Immature natural killer cell (primary cell): ENCODE data around the gene NFIA. TPM values are rescaled to one million over a fixed set of nuclear protein-coding genes. Genes with fewer than 3 reads are reported as not detected.

Source experiments
- DNase-seq, 3 donors: peaks; one replicate each; pipeline ENCODE4 v3.0.0; 2022; ENCODE audit warnings: mixed read lengths in 1 of 3
- H3K27ac Mint-ChIP-seq, 6 donors: one replicate each; pipeline ENCODE4 v1.8.0; 2020; ENCODE audit warnings: mixed read lengths in 6 of 6, mild to moderate bottlenecking in 5 of 6, inconsistent platforms in 4 of 6, moderate library complexity in 3 of 6
- H3K27me3 Mint-ChIP-seq, 3 donors: one replicate each; pipeline ENCODE4 v1.8.0; 2020 to 2021; ENCODE audit warnings: low read depth in 3 of 3, mild to moderate bottlenecking in 3 of 3, mixed read lengths in 3 of 3, moderate library complexity in 3 of 3, inconsistent platforms in 1 of 3
- H3K36me3 Mint-ChIP-seq, 3 donors: one replicate each; pipeline ENCODE4 v1.8.0; 2020; ENCODE audit warnings: mixed read lengths in 3 of 3, inconsistent platforms in 2 of 3, mild to moderate bottlenecking in 2 of 3
- H3K4me1 Mint-ChIP-seq, 2 donors: one replicate each; pipeline ENCODE4 v1.8.0; 2020; ENCODE audit warnings: inconsistent platforms in 2 of 2, mild to moderate bottlenecking in 2 of 2, mixed read lengths in 2 of 2, moderate library complexity in 1 of 2
- H3K4me3 Mint-ChIP-seq, 5 donors: one replicate each; pipeline ENCODE4 v1.8.0; 2020; ENCODE audit warnings: mild to moderate bottlenecking in 5 of 5, mixed read lengths in 5 of 5, inconsistent platforms in 3 of 5, moderate library complexity in 3 of 5
- H3K9me3 Mint-ChIP-seq, 6 donors: one replicate each; pipeline ENCODE4 v1.8.0; 2020; ENCODE audit warnings: mild to moderate bottlenecking in 6 of 6, mixed read lengths in 6 of 6, inconsistent platforms in 4 of 6, moderate library complexity in 3 of 6
- polyA plus RNA-seq, 3 donors: library from polyadenylated mRNA; unstranded; fragments of 300-500 nt; fragmentation: Illumina TruSeq; gene quantifications; one replicate each; pipeline ENCODE4 v1.2.3, GENCODE V29; 2021

NFIA gene
- polyA plus RNA-seq, 3 donors from 2014 or later: 1.7 to 11.5 (median 3.9) TPM

- no peaks in the 10 kb centered on the region for H3K4me1 Mint-ChIP-seq
- H3K4me3 Mint-ChIP-seq: no peak overlapping the region
- H3K27me3 Mint-ChIP-seq: peaks cover under 1 to 5% (median 5%) of the 10 kb centered on the region in 3 donors
- no peak for DNase-seq
- H3K9me3 Mint-ChIP-seq: no peaks in the 10 kb centered on the region
- H3K27ac Mint-ChIP-seq: no peak overlapping the region
- no peaks in the 10 kb centered on the region for H3K36me3 Mint-ChIP-seq
Measured at GRCh38 chr1:61327436-61327835, 245.1 kb downstream of the NFIA start.

DNA sequence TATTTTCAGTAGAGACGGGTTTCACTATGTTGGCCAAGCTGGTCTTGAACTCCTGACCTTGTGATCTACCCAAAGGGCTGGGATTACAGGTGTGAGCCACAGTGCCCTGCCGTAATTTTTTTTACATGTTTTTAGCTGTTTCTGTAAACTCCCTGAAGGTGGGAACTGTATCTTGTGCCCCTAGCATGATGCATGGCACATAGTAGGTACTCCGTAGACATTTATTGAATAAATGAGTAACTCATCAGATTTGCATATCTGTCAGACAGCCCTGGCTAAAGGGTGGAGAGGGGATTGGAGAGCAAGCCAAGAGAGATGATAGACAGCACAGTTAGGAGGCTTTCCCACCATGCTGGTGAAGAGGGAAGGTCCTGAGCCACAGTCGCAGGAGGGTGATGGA is 247.2 kb downstream of the NFIA start:
- Mint-ChIP-seq H3K36me3 (no peaks in the 10 kb centered on the region), H3K4me1 (no peaks in the 10 kb centered on the region), H3K27ac (no peak overlapping the region), H3K9me3 (no peaks in the 10 kb centered on the region), H3K4me3 (no peak overlapping the region), H3K27me3 (peaks cover 2 to 5% (median 5%) of the 10 kb centered on the region in 3 donors)
- DNase-seq: no peak

GRCh38 chr1:61330018-61330417 is 247.7 kb downstream of the NFIA start:
- no peak for DNase-seq
- Mint-ChIP-seq H3K4me3 (no peak overlapping the region), H3K9me3 (no peaks in the 10 kb centered on the region), H3K36me3 (no peaks in the 10 kb centered on the region), H3K4me1 (no peaks in the 10 kb centered on the region), H3K27me3 (peaks cover 2 to 5% (median 5%) of the 10 kb centered on the region in 3 donors), H3K27ac (no peak overlapping the region)

DNA sequence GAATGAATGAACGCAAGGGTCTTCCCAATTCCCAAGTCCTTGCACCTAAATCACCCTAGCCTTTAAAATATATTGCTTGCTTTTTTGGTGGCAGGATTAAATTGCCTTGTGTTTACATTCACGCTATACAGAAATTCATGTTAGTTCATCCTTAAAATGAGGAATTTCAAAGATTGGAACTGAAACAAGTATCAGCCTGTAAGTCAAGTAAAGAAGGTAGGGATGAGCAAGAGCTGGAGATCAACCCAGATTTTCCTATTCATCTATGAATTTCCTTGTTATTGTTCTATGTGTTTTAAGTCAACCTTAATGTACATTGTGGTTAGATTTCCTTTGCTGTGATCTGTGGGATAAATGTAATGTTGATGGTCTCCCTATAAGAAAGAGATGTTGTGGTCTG is 248.2 kb downstream of the NFIA start:
- DNase-seq: no peak
- H3K4me3 Mint-ChIP-seq: no peak overlapping the region
- no peaks in the 10 kb centered on the region for H3K36me3 Mint-ChIP-seq
- H3K27me3 Mint-ChIP-seq: peaks cover 2 to 5% (median 2%) of the 10 kb centered on the region in 3 donors
- no peaks in the 10 kb centered on the region for H3K9me3 Mint-ChIP-seq
- H3K27ac Mint-ChIP-seq: no peak overlapping the region
- no peaks in the 10 kb centered on the region for H3K4me1 Mint-ChIP-seq

- H3K4me1 Mint-ChIP-seq: peaks cover under 1 to 5% of the 10 kb centered on the region in 2 donors
- no peak for DNase-seq
- no peak overlapping the region for H3K4me3 Mint-ChIP-seq
- no peaks in the 10 kb centered on the region for H3K9me3 Mint-ChIP-seq
- no peaks in the 10 kb centered on the region for H3K36me3 Mint-ChIP-seq
- no peak overlapping the region for H3K27ac Mint-ChIP-seq
- H3K27me3 Mint-ChIP-seq: peaks cover 2 to 5% (median 2%) of the 10 kb centered on the region in 3 donors
Measured at GRCh38 chr1:61332196-61332753, 249.9 kb downstream of the NFIA start.

DNA sequence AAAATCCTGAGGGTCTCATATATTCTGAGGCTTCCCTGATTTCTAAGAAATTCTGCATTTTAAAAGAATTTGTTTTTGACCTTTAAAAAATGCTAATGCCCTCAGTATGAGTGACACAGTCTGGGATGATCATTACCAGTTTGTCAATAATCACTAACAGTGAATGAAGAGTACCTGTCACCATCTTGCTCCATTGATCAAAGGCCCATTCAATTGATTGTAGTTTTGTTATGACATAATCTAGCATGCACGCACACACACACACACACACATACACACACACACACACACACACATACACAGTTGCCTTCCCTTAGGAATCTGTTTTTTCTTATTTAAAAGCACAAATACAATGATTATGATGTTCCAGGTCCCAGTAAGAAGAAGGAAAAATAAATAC is 250.4 kb downstream of the NFIA start:
- Mint-ChIP-seq H3K4me3 (no peak overlapping the region), H3K27me3 (peaks cover 2 to 5% (median 2%) of the 10 kb centered on the region in 3 donors), H3K36me3 (no peaks in the 10 kb centered on the region), H3K4me1 (peaks cover 6 to 10% of the 10 kb centered on the region in 2 donors), H3K9me3 (no peaks in the 10 kb centered on the region), H3K27ac (no peak overlapping the region)
- no peak for DNase-seq

- no peak overlapping the region for H3K27ac Mint-ChIP-seq
- no peaks in the 10 kb centered on the region for H3K36me3 Mint-ChIP-seq
- no peaks in the 10 kb centered on the region for H3K9me3 Mint-ChIP-seq
- no peak overlapping the region for H3K4me3 Mint-ChIP-seq
- no peak for DNase-seq
- peaks cover 21 to 25% of the 10 kb centered on the region in 2 donors for H3K4me1 Mint-ChIP-seq
- peaks cover 0 to 6% (median 4%) of the 10 kb centered on the region in 3 donors for H3K27me3 Mint-ChIP-seq
Measured at GRCh38 chr1:61334718-61335589, 252.6 kb downstream of the NFIA start.

- Mint-ChIP-seq H3K27me3 (peaks cover 0 to 13% (median 9%) of the 10 kb centered on the region in 3 donors), H3K9me3 (no peaks in the 10 kb centered on the region), H3K36me3 (no peaks in the 10 kb centered on the region), H3K4me3 (peak overlapping the region in 3 of 5 donors; percentile 6 to 8 (median 7)), H3K27ac (no peak overlapping the region), H3K4me1 (peaks cover 21 to 31% of the 10 kb centered on the region in 2 donors)
- DNase-seq: no peak
Measured at GRCh38 chr1:61337037-61337436, 254.7 kb downstream of the NFIA start.

DNA sequence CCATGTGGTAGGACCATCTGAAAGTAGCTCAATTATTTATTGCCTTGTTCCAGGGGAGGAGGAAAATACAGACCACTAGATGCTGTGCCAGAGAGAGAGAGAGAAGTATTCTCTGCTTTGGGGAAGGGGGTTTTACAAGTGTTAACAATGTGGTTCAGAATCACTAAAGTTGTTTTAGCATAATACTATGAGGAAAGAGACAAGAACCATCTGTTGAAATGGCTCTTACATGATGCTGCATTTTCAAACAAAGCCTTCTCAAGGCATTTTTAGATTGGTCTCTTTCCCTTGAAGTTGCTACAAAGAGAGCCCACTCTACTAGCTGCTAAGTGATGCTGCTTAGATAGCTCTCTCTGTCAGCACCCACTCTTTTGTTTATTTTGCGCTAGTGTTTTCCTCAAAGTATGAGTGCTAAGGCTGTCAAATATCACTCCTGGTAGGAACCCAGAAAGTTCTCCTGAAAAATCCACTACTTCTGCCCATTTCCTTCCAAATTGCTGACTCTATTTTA is 255.1 kb downstream of the NFIA start:
- Mint-ChIP-seq H3K27ac (no peak overlapping the region), H3K4me1 (peaks cover 21 to 31% of the 10 kb centered on the region in 2 donors), H3K4me3 (peak overlapping the region in 3 of 5 donors; percentile 7 to 87 (median 77)), H3K27me3 (peaks cover 0 to 12% (median 9%) of the 10 kb centered on the region in 3 donors), H3K36me3 (no peaks in the 10 kb centered on the region), H3K9me3 (no peaks in the 10 kb centered on the region)
- no peak for DNase-seq

GRCh38 chr1:61337981-61338848 is 255.9 kb downstream of the NFIA start:
- H3K4me3 Mint-ChIP-seq: peak overlapping the region; percentile 61 to 87 (median 77)
- H3K4me1 Mint-ChIP-seq: peaks cover 21 to 31% of the 10 kb centered on the region in 2 donors
- no peaks in the 10 kb centered on the region for H3K36me3 Mint-ChIP-seq
- DNase-seq: no peak
- peaks cover 0 to 12% (median 11%) of the 10 kb centered on the region in 3 donors for H3K27me3 Mint-ChIP-seq
- H3K9me3 Mint-ChIP-seq: no peaks in the 10 kb centered on the region
- no peak overlapping the region for H3K27ac Mint-ChIP-seq

DNA sequence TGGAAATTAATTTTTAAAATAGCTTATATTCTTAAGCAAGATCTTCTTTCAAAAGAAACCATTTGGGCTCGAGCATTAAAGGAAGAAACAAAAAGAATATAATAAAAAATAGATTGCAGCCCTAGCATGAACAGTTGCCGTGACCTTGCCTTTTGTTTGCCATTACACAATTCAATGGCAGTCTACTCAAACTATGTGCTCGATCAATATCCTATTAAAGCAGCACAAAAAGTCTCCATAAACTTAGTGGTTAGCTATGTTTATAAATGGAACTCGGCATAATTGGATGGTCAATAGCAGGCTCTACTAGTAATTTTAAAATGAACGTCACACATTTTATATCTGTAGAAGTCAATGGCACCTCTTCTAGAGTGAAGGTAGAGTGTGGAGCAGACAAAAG is 256.5 kb downstream of the NFIA start:
- Mint-ChIP-seq H3K27me3 (peaks cover 2 to 12% (median 11%) of the 10 kb centered on the region in 3 donors), H3K27ac (no peak overlapping the region), H3K4me3 (peak overlapping the region in 4 of 5 donors; percentile 62 to 87 (median 77)), H3K4me1 (peaks cover 21 to 31% of the 10 kb centered on the region in 2 donors), H3K9me3 (no peaks in the 10 kb centered on the region), H3K36me3 (no peaks in the 10 kb centered on the region)
- no peak for DNase-seq

- Mint-ChIP-seq H3K9me3 (no peaks in the 10 kb centered on the region), H3K27me3 (peaks cover 3 to 12% (median 11%) of the 10 kb centered on the region in 3 donors), H3K4me3 (no peak overlapping the region), H3K36me3 (no peaks in the 10 kb centered on the region), H3K27ac (no peak overlapping the region), H3K4me1 (peaks cover 21 to 31% of the 10 kb centered on the region in 2 donors)
- no peak for DNase-seq
Measured at GRCh38 chr1:61341426-61341825, 259.1 kb downstream of the NFIA start.

DNA sequence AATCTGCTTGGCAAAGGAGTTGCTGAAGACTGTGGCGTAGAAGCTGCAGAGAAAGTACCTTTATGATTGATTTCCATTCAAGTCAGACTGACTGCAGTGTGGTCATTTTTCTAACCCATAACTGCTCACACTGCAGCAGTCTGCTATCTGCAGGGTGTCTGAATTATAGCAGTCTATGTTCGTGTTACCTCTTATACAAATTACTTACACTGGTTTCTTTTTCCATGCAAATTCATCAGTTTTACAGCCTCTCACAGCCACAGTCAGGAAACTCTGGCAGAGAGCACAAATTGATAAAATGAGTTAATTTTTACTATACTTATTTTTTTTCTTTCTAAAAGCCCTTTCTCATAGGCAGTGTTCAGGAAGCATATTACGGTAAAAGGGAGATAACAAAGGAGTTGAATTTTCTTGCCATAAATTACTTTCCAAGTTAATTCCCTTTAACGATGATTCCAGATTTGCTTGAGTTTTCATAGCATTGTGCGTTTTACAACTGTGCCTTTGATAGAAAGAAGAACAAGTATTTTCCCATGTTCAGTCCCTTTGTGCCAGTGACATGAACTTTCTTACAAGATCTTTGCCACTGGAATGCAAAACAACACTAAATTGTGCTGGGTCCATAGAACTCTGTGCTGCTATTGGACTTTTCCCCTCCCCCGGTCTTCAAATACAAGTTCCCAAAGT is 261.5 kb downstream of the NFIA start:
- Mint-ChIP-seq H3K36me3 (peaks cover 0 to 7% (median 0%) of the 10 kb centered on the region in 3 donors), H3K4me3 (no peak overlapping the region), H3K27me3 (peaks cover 3 to 11% (median 10%) of the 10 kb centered on the region in 3 donors), H3K9me3 (no peaks in the 10 kb centered on the region), H3K27ac (no peak overlapping the region), H3K4me1 (peaks cover 4 to 10% of the 10 kb centered on the region in 2 donors)
- DNase-seq: no peak
